HepG2 (cell line): ENCODE data around the gene TF. TPM values are rescaled to one million over a fixed set of nuclear protein-coding genes. Genes with fewer than 3 reads are reported as not detected.

Experiments used
- ATAC-seq: fragments of 200-7000 bp; cut with Tn5 transposase; 3 replicates; pipeline ENCODE4 v1.9.1; 2020; ENCODE audit warnings: mild to moderate bottlenecking, moderate library complexity
- BruUV-seq: library from RNA; stranded (reverse); fragments of 400-500 nt; replicated peaks from 2 replicates; lab custom pipeline; 2021; lab: Mats Ljungman, UMichigan
- CTCF ChIA-PET: fragments of 300-600 bp; formaldehyde crosslinking; extraction: SDS; loops from one replicate; lab custom pipeline; 2021; ENCODE audit warnings: low total read pairs, inconsistent platforms, low intra/inter-chr PET ratio; lab: Yijun Ruan, JAX
- POLR2A ChIA-PET: fragments of 350-600 bp; sonication (Branson Sonifier 250); formaldehyde crosslinking; loops from one replicate; lab custom pipeline; 2020; ENCODE audit warnings: antibody characterized with exemption, inconsistent platforms; lab: Yijun Ruan, JAX
- DNase-seq: peaks from one replicate; pipeline ENCODE4 v3.0.0-alpha.2; 2015; ENCODE audit warnings: low spot score
- FAIRE-seq: peaks from 3 replicates; lab custom pipeline; 2011; peaks lifted over from hg19 to GRCh38; lab: Jason Lieb, UNC
- H2AFZ ChIP-seq: one replicate; pipeline ENCODE4 v1.6.1; 2011; ENCODE audit warnings: low read length, inconsistent platforms
- H3K27ac ChIP-seq: fragments of 300-600 bp; 3 replicates; pipeline ENCODE4 v1.8.0; 2011; ENCODE audit warnings: mixed run types, mild to moderate bottlenecking, mixed read lengths, low read length, inconsistent platforms; ENCODE audit not compliant: insufficient read depth; ENCODE audit errors: extremely low read length
- H3K27me3 ChIP-seq, 2 experiments: fragments of 200-600 bp in 1 of 2; 2 replicates in 1 of 2; 3 replicates in 1 of 2; pipeline versions ENCODE4 v1.6.0 to v1.8.0; 2011; ENCODE audit warnings: low read length in 2 of 2, mild to moderate bottlenecking in 2 of 2, moderate library complexity in 2 of 2, inconsistent platforms in 1 of 2; ENCODE audit not compliant: insufficient read depth in 2 of 2, control insufficient read depth in 1 of 2
- H3K36me3 ChIP-seq, 2 experiments: fragments of 200-600 bp in 1 of 2; replicated peaks in 1 of 2; 2 replicates in 1 of 2; 3 replicates in 1 of 2; pipeline versions ENCODE4 v1.5.1 to v1.8.0; 2011; ENCODE audit warnings: low read length in 2 of 2, inconsistent platforms in 1 of 2; ENCODE audit not compliant: insufficient read depth in 2 of 2, control insufficient read depth in 1 of 2
- H3K4me1 ChIP-seq: 2 replicates; pipeline ENCODE4 v1.5.1; 2012; ENCODE audit warnings: low read length, inconsistent platforms; ENCODE audit not compliant: insufficient read depth
- H3K4me2 ChIP-seq: 2 replicates; pipeline ENCODE4 v1.6.0; 2011; ENCODE audit warnings: low read depth, low read length, inconsistent platforms
- H3K4me3 ChIP-seq, 3 experiments: fragments of 200-600 bp in 1 of 3; sonication (generic), shearing (Covaris generic) in 1 of 3; replicated peaks in 1 of 3; 2 replicates each; pipeline ENCODE4 v1.5.1; 2011 to 2016; ENCODE audit warnings: low read length in 3 of 3, inconsistent platforms in 2 of 3, low read depth in 2 of 3, mild to moderate bottlenecking in 2 of 3, control low read depth in 1 of 3, mixed read lengths in 1 of 3; ENCODE audit not compliant: insufficient read depth in 1 of 3
- H3K79me2 ChIP-seq: one replicate; pipeline ENCODE4 v1.6.1; 2011; ENCODE audit warnings: low read length, inconsistent platforms; ENCODE audit not compliant: insufficient read depth
- H3K9ac ChIP-seq: 2 replicates; pipeline ENCODE4 v1.6.0; 2011; ENCODE audit warnings: mild to moderate bottlenecking, low read depth, low read length, inconsistent platforms; ENCODE audit not compliant: insufficient read depth
- H3K9me3 ChIP-seq: 2 replicates; pipeline ENCODE4 v1.5.1; 2012; ENCODE audit warnings: mild to moderate bottlenecking, low read length
- H4K20me1 ChIP-seq: 2 replicates; pipeline ENCODE4 v1.6.0; 2011; ENCODE audit warnings: inconsistent platforms, mild to moderate bottlenecking, low read length, moderate library complexity; ENCODE audit not compliant: insufficient read depth
- AGO2 ChIP-seq: fragments of 200-400 bp; formaldehyde crosslinking; optimal IDR thresholded peaks from 2 replicates; pipeline ENCODE3; 2017; ENCODE audit warnings: mild to moderate bottlenecking, low read depth, low read length, moderate library complexity
- CC2D1A ChIP-seq: sonication (generic); formaldehyde crosslinking; IDR thresholded peaks from 2 replicates; pipeline ENCODE4 v1.8.1; 2023; ENCODE audit warnings: mild to moderate bottlenecking, missing genetic modification reagents
- LRRFIP1 ChIP-seq: sonication (generic); formaldehyde crosslinking; conservative IDR thresholded peaks from 2 replicates; pipeline ENCODE4 v1.4.0; 2020; ENCODE audit warnings: missing genetic modification reagents
- POLR2A ChIP-seq, 2 experiments: IDR thresholded peaks; 2 replicates each; pipeline ENCODE4 v1.6.1; 2011; ENCODE audit warnings: low read depth in 2 of 2, low read length in 2 of 2, mild to moderate bottlenecking in 1 of 2, moderate library complexity in 1 of 2; ENCODE audit not compliant: insufficient read depth in 1 of 2
- POLR2G ChIP-seq: fragments of 200-400 bp; formaldehyde crosslinking; IDR thresholded peaks from 2 replicates; pipeline ENCODE4 v1.6.1; 2018; ENCODE audit warnings: mild to moderate bottlenecking, low read depth, low read length, moderate library complexity
- PRDM15 ChIP-seq: sonication (generic); formaldehyde crosslinking; IDR thresholded peaks from 2 replicates; pipeline ENCODE4 v1.4.0; 2020; ENCODE audit warnings: missing genetic modification reagents
- RBM22 ChIP-seq: fragments of 200-400 bp; formaldehyde crosslinking; optimal IDR thresholded peaks from 2 replicates; pipeline ENCODE3; 2017; ENCODE audit warnings: mild to moderate bottlenecking, low read length, moderate library complexity
- RORA ChIP-seq: sonication (generic); formaldehyde crosslinking; IDR thresholded peaks from 2 replicates; pipeline ENCODE4 v1.5.0; 2020; ENCODE audit warnings: mild to moderate bottlenecking, missing genetic modification reagents, moderate library complexity
- SOX13 ChIP-seq, 3 experiments: fragments of 450-650 bp in 1 of 3; sonication (generic) in 1 of 3; formaldehyde crosslinking in 1 of 3; IDR thresholded peaks in 2 of 3; conservative IDR thresholded peaks in 1 of 3; 2 replicates each; pipeline versions ENCODE4 v1.5.0 to v1.6.1; 2016 to 2020; ENCODE audit warnings: antibody characterized with exemption in 1 of 3, mild to moderate bottlenecking in 1 of 3, missing compliant biosample characterization in 1 of 3, missing genetic modification reagents in 1 of 3, moderate library complexity in 1 of 3
- TEAD2 ChIP-seq: sonication (generic); formaldehyde crosslinking; IDR thresholded peaks from 2 replicates; pipeline ENCODE4 v1.9.0; 2021; ENCODE audit warnings: missing genetic modification reagents
- TGIF2 ChIP-seq: IDR thresholded peaks from 2 replicates; pipeline ENCODE4 v1.6.1; 2016; ENCODE audit warnings: control low read depth, missing compliant biosample characterization
- ZC3H13 ChIP-seq: sonication (generic); formaldehyde crosslinking; IDR thresholded peaks from 2 replicates; pipeline ENCODE4 v1.8.1; 2023; ENCODE audit warnings: mild to moderate bottlenecking, missing genetic modification reagents, moderate library complexity
- ZGPAT ChIP-seq: IDR thresholded peaks from 2 replicates; pipeline ENCODE4 v1.6.1; 2016; ENCODE audit warnings: mild to moderate bottlenecking
- ZNF841 ChIP-seq: sonication (generic); formaldehyde crosslinking; IDR thresholded peaks from 2 replicates; pipeline ENCODE4 v1.8.1; 2023; ENCODE audit warnings: missing genetic modification reagents, borderline replicate concordance
- in situ Hi-C: cut with HindIII; loops from 2 replicates; pipeline ENCODE4 v1.10.0; 2017; ENCODE audit warnings: low pct_unique_long_range_greater_than_20kb; ENCODE audit not compliant: extremely low pct_ligation_motif_present
- intact Hi-C: fragments of 100-400 bp; cut with micrococcal nuclease; formaldehyde crosslinking; loops from one replicate; pipeline ENCODE4 v1.10.0; 2022; ENCODE audit not compliant: unreplicated experiment
- polyA plus RNA-seq, 8 experiments: library from polyadenylated mRNA; depleted of rRNA in 3 of 8; stranded (reverse) in 7 of 8; unstranded in 1 of 8; fragments of >200 nt; fragmentation: Illumina TruSeq in 4 of 8; extraction: Trizol in 4 of 8; gene quantifications; 2 replicates each; pipeline versions ENCODE4 v1.2.1 to v1.2.3, GENCODE V29; 2011 to 2016; ENCODE audit warnings: low read depth in 4 of 8, missing spikeins in 1 of 8, mixed read lengths in 1 of 8; ENCODE audit not compliant: insufficient read depth in 1 of 8
- total RNA-seq, 5 experiments: library from RNA; depleted of rRNA; stranded (reverse); fragments of >200 nt; fragmentation: Illumina TruSeq; extraction: Trizol; gene quantifications; 2 replicates each; pipeline ENCODE4 v1.2.3, GENCODE V29; 2016; ENCODE audit warnings: low read depth in 1 of 5

The TF gene
- total and polyA plus RNA-seq, 2 of the 13 experiments (the other 11 are each of a cell fraction or from before 2014, with no cell fraction given) = 10,074 to 11,821 TPM

- no TSS peak for BruUV-seq
- DNase-seq = no peak
- TF ChIP-seq PRDM15 (CRISPR knock-in tag) = no peak
- TF ChIP-seq AGO2 = peak; percentile 41
- peak; percentile 91 for TF ChIP-seq RBM22
- peak; percentile 45 to 50; a peak in 2 of 4 replicates for TF ChIP-seq POLR2A (IDR thresholded peaks at IDR 0.05; ENCODE audit: insufficient read depth in 1 of 2, low read depth in 2 of 2, low read length in 2 of 2)
- no peak for TF ChIP-seq ZC3H13 (CRISPR knock-in tag)
- no peak for TF ChIP-seq ZGPAT (CRISPR knock-in tag)
- TF ChIP-seq LRRFIP1 (CRISPR knock-in tag) = no peak
- TF ChIP-seq RORA (CRISPR knock-in tag) = no peak
- TF ChIP-seq ZNF841 (CRISPR knock-in tag) = 0 out of 2 replicates have a peak, but pooled peaks have one; percentile 35
- peak; percentile 58 for TF ChIP-seq POLR2G
- TF ChIP-seq TEAD2 = no peak
- no peak for TF ChIP-seq TGIF2 (CRISPR knock-in tag)
- no peak for TF ChIP-seq CC2D1A (CRISPR knock-in tag)
- TF ChIP-seq SOX13 (IDR thresholded peaks at IDR 0.05) = no peak
- TF ChIP-seq SOX13 (CRISPR knock-in tag; conservative IDR thresholded peaks at IDR 0.05 in 1 of 2, IDR thresholded peaks at IDR 0.05 in 1 of 2) = no peak
- no peak for FAIRE-seq
- intact Hi-C loops (no loop called here), in situ Hi-C loops (no loop called here)
- H3K9ac ChIP-seq = no peak overlapping the region
- no peak overlapping the region for H3K4me3 ChIP-seq
- no peak overlapping the region for H3K27ac ChIP-seq
- no peaks in the 10 kb centered on the region for H3K79me2 ChIP-seq
- H3K4me2 ChIP-seq = no peak overlapping the region
- H3K4me1 ChIP-seq = peaks cover 80% of the 10 kb centered on the region
- H2AFZ ChIP-seq = no peak overlapping the region
- ChIA-PET CTCF (no interaction called here), POLR2A (interaction anchor here (1.0 to 1.4 kb wide), 2 partner anchors 11 to 19 kb away, joined by 4 read pairs; partner anchors contain the start of gene TF)
- H3K27me3 ChIP-seq = no peaks in the 10 kb centered on the region
- peaks cover 55% of the 10 kb centered on the region for H4K20me1 ChIP-seq
- peak; percentile 32 for ATAC-seq
- peaks cover 34 to 92% of the 10 kb centered on the region in 2 experiments for H3K36me3 ChIP-seq
- H3K9me3 ChIP-seq = no peaks in the 10 kb centered on the region
Observed at GRCh38 chr3:133765256-133765655, 19.1 kb downstream of the TF start.
